DND-41 (cell line): ENCODE results near the gene RBM20.

Experiments
- EZH2 ChIP-seq: IDR thresholded peaks from 3 replicates; pipeline ENCODE4 v1.6.1; 2012; ENCODE audit warnings: borderline replicate concordance, low read depth, mild to moderate bottlenecking, moderate library complexity, low read length, inconsistent platforms; ENCODE audit not compliant: severe bottlenecking
- TF ChIP-seq, protein P1 (sequence below): IDR thresholded peaks from 2 replicates; pipeline ENCODE4 v1.5.1; 2012; ENCODE audit warnings: borderline replicate concordance, low read length, moderate library complexity, mild to moderate bottlenecking; ENCODE audit not compliant: poor library complexity, severe bottlenecking; ENCODE audit errors: extremely low read depth

DNA sequence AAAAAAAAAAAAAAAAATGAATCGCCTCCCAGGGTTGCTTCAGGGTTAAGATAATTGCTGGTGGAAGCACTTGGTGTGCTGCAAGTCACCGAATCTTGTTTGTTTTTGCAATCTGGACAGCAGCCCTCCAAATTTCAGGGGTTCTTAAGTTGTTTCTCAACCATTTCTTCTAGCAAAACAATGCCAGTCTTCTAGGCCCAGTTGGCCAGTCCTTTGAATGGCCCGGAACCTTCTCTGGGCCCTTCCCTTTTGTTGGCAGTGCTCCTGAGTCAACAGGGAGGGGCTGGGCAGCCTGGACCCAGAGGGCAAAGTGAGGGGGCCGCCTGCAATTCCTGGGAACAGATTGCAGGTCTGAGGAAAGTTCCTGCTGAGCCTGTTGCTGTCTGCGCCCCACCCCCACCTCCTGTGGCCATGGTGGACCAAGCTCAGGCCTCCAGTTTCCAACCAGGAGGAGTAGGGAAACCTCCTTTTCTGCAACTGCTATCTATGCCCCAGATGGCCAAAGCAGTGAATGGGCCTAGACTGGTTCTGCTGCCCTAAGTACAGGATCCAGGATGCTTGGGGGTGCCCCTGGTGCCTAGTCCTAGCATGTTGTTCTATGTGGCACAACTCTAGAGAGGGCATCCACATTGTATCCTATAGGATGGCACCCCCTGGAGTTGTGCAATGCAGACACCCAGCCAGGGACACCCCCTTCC, 196.2 kb downstream of the RBM20 start:
- TF ChIP-seq, protein P1, sequence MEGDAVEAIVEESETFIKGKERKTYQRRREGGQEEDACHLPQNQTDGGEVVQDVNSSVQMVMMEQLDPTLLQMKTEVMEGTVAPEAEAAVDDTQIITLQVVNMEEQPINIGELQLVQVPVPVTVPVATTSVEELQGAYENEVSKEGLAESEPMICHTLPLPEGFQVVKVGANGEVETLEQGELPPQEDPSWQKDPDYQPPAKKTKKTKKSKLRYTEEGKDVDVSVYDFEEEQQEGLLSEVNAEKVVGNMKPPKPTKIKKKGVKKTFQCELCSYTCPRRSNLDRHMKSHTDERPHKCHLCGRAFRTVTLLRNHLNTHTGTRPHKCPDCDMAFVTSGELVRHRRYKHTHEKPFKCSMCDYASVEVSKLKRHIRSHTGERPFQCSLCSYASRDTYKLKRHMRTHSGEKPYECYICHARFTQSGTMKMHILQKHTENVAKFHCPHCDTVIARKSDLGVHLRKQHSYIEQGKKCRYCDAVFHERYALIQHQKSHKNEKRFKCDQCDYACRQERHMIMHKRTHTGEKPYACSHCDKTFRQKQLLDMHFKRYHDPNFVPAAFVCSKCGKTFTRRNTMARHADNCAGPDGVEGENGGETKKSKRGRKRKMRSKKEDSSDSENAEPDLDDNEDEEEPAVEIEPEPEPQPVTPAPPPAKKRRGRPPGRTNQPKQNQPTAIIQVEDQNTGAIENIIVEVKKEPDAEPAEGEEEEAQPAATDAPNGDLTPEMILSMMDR, result no peak
- TF ChIP-seq EZH2, result no peak
